ENCODE results near the gene FYB2. TPM values are rescaled to one million over a fixed set of nuclear protein-coding genes. Genes with fewer than 3 reads are reported as not detected.

FYB2 gene, protein sequence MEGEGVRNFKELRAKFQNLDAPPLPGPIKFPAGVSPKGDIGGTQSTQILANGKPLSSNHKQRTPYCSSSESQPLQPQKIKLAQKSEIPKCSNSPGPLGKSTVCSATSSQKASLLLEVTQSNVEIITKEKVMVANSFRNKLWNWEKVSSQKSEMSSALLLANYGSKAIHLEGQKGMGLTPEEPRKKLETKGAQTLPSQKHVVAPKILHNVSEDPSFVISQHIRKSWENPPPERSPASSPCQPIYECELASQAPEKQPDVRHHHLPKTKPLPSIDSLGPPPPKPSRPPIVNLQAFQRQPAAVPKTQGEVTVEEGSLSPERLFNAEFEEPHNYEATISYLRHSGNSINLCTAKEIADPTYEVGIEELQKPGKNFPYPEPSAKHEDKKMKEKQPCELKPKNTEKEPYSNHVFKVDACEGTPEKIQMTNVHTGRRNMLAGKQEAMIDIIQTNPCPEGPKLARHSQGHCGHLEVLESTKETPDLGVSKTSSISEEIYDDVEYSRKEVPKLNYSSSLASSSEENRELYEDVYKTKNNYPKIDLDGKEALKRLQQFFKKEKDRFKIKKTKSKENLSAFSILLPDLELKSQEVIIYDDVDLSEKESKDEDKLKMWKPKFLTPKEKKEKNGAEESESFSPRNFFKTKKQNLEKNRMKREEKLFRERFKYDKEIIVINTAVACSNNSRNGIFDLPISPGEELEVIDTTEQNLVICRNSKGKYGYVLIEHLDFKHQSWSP
- not detected in 2 replicates for total RNA-seq

DNA sequence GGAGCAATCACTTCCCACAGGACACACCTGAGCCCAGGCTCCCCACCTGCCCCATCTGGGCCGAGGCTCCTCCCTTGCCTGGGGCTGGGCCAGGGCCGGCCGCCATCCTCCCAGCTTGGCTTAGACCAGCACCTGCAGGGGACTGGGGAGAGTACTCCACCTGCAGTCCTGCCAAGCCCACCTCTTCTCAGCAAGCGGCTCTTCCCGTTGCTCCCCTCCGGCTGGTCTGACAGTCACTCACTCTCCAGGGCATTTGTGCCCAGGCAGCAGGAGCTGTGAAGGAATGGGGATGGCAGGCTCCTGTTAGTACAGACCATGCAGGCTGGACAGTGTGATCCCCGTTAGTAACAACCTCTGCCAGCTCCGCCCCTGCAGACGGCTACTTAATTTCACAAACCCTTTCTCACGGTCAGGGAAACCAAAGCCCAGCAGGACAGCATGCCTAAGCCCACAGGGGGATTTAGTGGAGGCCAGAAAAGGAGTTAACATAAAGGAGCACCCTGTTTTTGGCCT, at the start of gene FYB2:
FYB2 (minus strand) TSS at position 18 of the 513 bp plus-strand sequence. CDS start 114 bp downstream, outside the sequence.

DNA sequence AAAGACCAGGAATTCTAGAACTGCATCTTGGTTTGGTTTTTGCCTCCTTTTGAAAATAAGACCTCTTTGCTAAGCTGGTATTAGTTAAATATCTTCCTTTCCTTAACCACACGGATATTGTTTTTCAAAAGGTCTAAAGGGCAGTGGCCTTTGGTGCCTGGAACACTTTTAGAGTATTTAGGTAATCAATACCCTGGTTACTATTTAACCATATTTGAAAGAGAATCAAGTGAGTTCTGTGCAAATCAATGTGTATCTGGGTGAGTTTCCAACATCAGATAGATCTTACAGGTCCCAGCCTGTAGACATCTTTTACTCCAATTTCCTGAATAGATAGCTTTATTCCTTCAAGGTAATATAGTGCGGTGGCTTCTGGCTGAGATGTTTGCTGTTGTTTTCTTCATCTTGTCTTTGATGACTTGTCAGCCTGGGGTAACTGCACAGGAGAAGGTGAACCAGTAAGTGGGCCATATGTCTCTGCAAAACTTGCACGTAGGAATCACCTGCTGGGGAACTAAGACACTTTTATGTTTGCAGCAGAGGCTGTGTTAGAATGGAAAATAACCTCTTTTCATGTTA, 35.4 kb upstream of the FYB2 start, which contains the start of gene C8A:
C8A (plus strand) TSS at position 277 of the 579 bp plus-strand sequence; CDS start at position 382, 105 bp downstream.

Other genes with a start within 250 kb of the FYB2 start
- 167 and 196 TPM in 2 replicates for gene PLPP3, start 239.8 kb downstream of the FYB2 start, total RNA-seq
- gene PRKAA2, start 174.1 kb downstream of the FYB2 start, total RNA-seq, result under 0.01 and 0.16 TPM in 2 replicates
- not detected in 2 replicates for gene C8A, start 35.4 kb upstream of the FYB2 start, total RNA-seq
- gene C8B, start 146.6 kb upstream of the FYB2 start, total RNA-seq, result not detected in 2 replicates

Measured in cardiac atrium fibroblast (primary cell).